GM19351 (cell line): ENCODE results near the gene LRRC10B.

Experiments used
- ATAC-seq: cut with Tn5 transposase; IDR thresholded peaks from one replicate; pipeline ENCODE4 v1.9.1; 2021; ENCODE audit warnings: mild to moderate bottlenecking, moderate library complexity; ENCODE audit not compliant: unreplicated experiment

Gene LRRC10B

DNA sequence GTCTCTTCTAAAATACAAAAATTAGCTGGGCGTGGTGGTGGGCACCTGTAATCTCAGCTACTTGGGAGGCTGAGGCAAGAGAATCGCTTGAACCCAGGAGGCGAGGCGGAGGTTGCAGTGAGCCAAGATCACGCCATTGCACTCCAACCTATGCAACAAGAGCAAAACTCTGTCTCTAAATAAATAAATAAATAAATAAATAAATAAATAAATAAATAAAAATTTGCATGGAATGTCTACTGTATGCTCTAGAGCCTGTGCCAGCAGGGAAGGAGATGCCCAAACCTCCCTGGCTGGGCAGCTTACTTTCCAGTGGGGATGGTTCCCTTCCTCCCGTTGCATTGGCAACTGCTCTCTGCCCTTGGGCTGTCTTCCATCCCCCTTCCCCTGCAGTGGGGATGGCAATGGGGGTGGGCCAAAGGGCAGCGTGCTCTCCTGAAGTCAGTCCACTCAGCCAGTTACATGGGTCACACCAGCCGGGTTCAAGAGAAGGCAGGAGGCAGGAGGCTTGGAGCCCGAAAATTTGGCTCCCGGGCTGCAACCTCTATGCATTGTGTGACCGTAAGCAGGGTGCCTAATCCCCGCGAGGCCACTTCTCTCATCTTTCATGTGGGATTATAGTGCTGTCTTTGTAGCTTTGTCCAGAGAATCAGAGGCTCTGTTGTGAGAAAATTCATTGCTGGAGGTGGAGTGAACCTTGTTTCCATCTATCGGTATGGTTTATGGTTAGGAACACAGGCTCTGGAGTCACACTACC lies 1.4 kb upstream of the LRRC10B start:
- no peak for ATAC-seq

DNA sequence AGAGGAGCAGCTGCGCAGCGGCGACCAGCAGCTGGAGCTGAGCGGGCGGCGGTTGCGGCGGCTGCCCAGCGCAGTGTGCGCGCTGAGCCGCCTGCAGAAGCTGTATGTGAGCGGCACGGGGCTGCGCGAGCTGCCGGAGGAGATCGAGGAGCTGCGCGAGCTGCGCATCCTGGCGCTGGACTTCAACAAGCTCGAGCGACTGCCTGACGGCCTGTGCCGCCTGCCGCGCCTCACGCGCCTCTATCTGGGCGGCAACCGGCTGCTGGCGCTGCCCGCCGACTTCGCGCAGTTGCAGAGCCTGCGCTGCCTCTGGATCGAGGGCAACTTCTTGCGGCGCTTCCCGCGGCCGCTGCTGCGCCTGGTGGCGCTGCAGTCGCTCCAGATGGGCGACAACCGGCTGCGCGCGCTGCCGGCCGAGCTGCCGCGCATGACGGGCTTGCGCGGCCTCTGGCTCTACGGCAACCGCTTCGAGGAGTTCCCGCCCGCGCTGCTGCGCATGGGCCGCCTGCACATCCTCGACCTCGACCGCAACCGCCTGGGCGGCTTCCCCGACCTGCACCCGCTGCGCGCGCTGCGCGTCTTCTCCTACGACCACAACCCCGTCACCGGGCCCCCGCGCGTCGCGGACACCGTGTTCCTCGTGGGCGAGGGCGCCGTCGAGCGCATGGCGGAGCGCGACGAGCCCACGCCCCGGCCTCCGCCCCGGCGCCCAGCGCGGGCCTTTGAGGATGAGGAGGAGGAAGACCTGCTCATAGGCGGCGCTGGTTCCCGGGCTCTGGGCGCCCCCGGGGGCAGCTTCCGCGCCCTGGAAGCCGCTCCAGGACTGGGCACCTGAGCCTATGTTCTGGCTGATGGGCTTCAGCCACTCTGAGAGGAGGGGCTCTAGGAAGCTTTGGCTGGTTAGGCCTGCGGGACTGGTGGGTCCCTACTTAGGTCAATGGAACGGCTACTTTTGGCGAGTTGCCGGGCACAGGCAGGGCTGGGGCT lies 787 bp downstream of the LRRC10B start:
- ATAC-seq: peak; percentile 80

DNA sequence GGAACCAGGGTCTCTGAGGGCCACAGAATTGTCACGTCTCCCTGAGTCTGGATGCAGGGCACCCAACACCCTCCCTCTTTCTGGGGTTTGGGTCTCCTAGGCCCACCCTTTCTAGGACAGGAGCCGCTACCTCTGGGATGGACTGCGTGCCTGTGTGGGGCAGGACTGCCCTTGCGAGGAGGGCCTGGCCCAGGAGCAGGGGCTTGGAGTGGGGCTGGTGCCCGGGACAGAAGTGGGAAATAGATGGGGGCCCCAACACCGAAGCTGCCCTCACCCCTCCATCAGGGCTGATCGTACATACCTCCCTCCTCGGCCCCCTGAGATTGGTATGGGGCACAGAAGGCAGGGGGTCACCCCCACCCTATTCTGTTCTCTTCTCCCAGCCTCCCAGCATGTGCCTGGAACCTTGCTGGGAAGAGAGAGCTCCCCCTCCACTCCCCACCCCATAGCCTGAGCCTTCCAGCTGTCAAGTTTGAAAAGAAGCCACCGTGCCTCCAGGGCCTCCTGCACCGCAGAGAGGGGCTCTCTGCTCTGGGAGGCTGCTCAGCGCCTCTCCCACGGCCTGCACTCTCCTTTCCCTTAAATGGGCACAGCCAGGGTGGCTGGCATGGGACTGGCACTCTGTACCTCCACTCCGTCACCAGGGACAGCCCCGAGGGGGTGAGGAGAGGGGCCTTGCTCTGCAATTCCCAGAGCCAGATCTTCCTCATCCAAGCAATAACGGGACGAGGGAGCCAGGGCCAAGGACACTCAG lies 1.8 kb downstream of the LRRC10B start:
- no peak for ATAC-seq

GRCh38 chr11:61510974-61511373 lies 2.4 kb downstream of the LRRC10B start:
- no peak for ATAC-seq

GRCh38 chr11:61511383-61511782 lies 2.8 kb downstream of the LRRC10B start:
- ATAC-seq: no peak

DNA sequence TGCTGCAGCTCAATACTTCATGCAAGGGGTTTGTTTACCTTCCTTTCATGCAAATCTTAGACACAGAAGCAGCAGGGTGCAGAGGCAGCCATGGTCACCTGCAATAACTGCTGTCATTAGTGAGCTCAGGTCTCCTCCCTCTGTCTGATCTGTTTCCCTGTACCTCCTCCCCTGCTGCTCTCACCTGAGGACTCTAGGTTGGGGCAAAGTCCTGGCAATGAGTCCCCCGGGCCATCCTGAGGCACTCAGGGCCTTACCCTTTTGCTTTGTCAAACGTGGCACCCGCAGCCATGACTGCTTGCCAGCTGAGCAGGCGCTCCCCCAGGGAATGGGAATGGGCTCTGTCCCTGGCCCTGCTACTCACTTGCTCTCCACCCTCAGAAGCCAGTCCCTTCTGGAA lies 3.9 kb downstream of the LRRC10B start:
- ATAC-seq: no peak

GRCh38 chr11:61513143-61513765 lies 4.7 kb downstream of the LRRC10B start:
- no peak for ATAC-seq

GRCh38 chr11:61514050-61514917 lies 5.7 kb downstream of the LRRC10B start:
- no peak for ATAC-seq

GRCh38 chr11:61515686-61516085 lies 7.1 kb downstream of the LRRC10B start:
- no peak for ATAC-seq

GRCh38 chr11:61516191-61516590 lies 7.6 kb downstream of the LRRC10B start:
- no peak for ATAC-seq

DNA sequence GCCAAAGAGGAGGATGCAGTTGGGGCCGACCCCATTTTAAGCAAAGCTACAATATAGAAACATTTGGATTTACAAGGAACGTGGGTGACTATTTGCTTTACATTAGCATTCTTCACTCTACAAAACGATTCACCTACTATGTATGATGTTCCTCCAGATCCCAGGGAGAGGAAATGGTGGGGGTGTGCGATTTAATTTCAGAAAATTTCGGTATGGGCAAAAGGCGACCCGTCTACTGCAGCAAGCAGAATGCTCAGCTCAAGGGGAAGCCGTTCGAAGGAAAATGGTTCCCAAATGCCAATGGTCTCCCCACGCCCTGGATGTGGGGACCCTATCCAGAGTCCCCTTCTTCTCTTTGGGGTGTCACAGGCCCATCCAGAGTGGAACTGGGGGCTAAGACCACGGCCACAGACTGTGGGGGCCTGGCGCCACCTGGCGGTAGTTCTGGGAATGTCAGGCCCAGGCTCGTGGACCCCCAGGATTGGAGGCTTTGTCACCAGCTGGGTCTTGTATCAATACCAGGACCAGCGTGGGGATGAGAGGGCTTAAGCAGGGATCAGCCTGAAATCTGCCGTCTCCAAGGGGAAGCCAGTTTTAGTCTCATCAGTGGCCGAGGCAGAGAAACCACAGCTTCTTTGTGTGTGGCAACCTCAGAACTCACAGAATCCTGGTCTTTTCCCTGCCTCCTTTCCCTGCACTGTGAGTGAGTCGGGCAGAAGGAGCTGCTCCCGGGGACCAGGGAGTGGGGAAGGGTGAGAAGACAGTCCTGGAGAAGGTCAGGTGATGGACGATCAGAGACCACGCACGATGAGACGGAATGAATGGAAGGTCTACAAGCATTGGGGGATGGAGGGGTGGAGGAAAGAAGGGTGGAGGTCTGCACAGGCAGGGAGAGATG lies 8.4 kb downstream of the LRRC10B start:
- no peak for ATAC-seq

- ATAC-seq: no peak
Observed at GRCh38 chr11:61518032-61518795, 9.7 kb downstream of the LRRC10B start.

GRCh38 chr11:61522881-61523280 lies 14.3 kb downstream of the LRRC10B start:
- no peak for ATAC-seq

DNA sequence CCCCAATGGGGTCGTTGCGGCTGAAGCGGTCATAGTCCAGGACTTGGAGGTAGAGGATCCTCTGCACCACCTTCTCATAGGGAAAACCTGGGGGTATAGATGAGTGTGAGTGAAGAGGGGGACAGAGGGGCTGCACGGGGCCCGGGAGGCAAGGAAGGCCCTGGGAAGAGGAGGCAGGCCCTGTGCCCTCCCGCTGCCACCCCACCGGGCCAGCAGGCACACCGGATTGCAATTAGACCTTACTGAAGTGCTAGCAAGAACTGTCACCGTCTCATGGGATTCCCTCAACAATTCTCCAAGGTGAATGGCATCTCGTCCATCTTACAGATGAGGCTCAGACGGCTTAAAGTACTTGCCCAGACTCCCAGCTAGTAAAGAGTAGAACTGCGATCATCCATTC lies 15.9 kb downstream of the LRRC10B start:
- no peak for ATAC-seq

GRCh38 chr11:61524963-61525587 lies 16.5 kb downstream of the LRRC10B start:
- ATAC-seq: no peak

DNA sequence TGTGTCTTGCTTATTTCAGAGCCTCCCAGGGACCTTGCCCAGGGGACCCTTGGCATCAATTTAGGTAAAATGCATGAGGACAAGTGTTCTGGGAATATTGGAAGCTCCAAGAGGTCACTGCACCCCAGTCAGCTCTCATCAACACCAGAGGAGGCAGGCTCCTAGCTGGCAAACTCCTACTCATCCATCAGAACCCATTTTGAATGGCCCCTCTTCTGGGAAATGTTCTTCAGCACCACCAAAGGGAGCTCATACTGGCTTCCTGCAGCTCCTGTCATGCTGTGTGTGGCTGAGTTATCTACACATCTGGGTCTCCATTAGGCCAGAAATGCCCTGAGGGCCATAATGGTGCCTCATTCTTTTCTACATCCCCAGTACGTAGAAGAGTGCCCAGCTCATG lies 17.7 kb downstream of the LRRC10B start:
- no peak for ATAC-seq

GRCh38 chr11:61526956-61527731 lies 18.6 kb downstream of the LRRC10B start:
- ATAC-seq: no peak
